ENCODE measurements around the gene GPR137B. TPM values are rescaled to one million over a fixed set of nuclear protein-coding genes. Genes with fewer than 3 reads are reported as not detected.

Gene GPR137B
- total and polyA plus RNA-seq, 2 of the 8 experiments (the other 6 are each of a cell fraction or from before 2014, with no cell fraction given), result 6.9 to 7.7 TPM

DNA sequence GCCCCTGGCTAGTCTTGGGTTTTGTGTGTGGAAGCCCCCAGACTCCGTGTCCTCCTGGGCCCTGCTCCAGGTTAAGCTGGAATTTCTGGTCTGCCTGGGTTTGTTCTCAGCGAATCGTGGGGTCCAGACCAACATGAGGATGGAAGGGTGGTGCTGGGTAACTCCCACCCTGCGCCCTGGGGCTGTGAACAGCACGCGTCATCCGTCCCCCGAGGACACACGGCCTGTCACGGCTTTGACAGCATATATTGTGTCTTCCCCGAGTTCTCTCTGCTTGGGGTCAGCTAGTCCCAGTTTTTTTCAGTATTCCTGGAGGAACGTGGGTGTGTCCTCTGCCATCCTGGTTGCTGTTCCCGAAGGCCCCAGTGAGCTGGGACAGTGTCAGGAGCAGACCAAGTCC is 11.8 kb downstream of the GPR137B start (continued):
- TF ChIP-seq, protein P1, sequence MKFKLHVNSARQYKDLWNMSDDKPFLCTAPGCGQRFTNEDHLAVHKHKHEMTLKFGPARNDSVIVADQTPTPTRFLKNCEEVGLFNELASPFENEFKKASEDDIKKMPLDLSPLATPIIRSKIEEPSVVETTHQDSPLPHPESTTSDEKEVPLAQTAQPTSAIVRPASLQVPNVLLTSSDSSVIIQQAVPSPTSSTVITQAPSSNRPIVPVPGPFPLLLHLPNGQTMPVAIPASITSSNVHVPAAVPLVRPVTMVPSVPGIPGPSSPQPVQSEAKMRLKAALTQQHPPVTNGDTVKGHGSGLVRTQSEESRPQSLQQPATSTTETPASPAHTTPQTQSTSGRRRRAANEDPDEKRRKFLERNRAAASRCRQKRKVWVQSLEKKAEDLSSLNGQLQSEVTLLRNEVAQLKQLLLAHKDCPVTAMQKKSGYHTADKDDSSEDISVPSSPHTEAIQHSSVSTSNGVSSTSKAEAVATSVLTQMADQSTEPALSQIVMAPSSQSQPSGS (IDR thresholded peaks at IDR 0.05; ENCODE audit: low read length), result no peak
- TF ChIP-seq GABPA (IDR thresholded peaks at IDR 0.05; ENCODE audit: borderline replicate concordance, insufficient read depth, low read length) (no peak), CHD1 (IDR thresholded peaks at IDR 0.05; ENCODE audit: low read depth, low read length) (no peak), TAF7 (optimal IDR thresholded peaks at IDR 0.05; ENCODE audit: borderline replicate concordance, low read depth, low read length) (no peak), YY1 (IDR thresholded peaks at IDR 0.05; ENCODE audit: low read depth, low read length) (no peak), RBBP5 (IDR thresholded peaks at IDR 0.05; ENCODE audit: borderline replicate concordance, low read depth, low read length) (no peak), CHD2 (IDR thresholded peaks at IDR 0.05; ENCODE audit: low read length) (no peak)
